ENCODE data around the gene SEMA5B. TPM values are rescaled to one million over a fixed set of nuclear protein-coding genes. Genes with fewer than 3 reads are reported as not detected.

The SEMA5B gene
- total and polyA plus RNA-seq, 4 donors: 0.20 to 1.1 (median 0.23) TPM

DNA sequence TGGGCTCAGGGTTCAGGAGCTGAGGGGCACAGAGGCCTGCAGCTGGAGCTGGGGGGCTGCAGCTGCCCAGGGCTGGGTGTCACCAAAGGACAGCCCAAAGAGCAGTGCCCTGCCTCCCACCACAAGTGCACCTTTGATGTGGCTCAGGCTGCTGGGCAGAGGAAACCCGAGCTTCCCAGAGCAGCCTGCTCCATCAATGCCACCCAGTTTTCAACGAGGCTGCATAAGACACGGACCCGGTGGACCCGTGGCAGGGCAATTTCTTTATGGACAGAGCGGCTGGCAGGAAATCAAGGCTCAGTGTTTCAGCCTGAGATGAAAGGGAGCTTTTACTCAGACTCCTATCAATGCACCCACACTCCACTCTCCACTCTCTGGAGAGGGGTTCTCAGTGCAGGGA is 18.7 kb downstream of the SEMA5B start:
- Histone ChIP-seq H3K4me3 (ENCODE audit: low read depth in 1 of 3, low read length in 3 of 3) (no peak overlapping the region), H3K27ac (ENCODE audit: low read depth in 1 of 2, low read length in 2 of 2) (no peak overlapping the region), H3K4me1 (ENCODE audit: control insufficient read depth in 4 of 4, insufficient read depth in 4 of 4, low read length in 3 of 4) (no peaks in the 10 kb centered on the region), H3K9ac (ENCODE audit: low read depth in 1 of 2, low read length in 2 of 2) (no peak overlapping the region), H3K27me3 (ENCODE audit: control insufficient read depth in 4 of 4, insufficient read depth in 4 of 4, low read length in 3 of 4) (no peaks in the 10 kb centered on the region), H3K9me3 (ENCODE audit: control insufficient read depth in 4 of 4, low read length in 3 of 4) (no peaks in the 10 kb centered on the region), H3K36me3 (ENCODE audit: control insufficient read depth in 4 of 4, insufficient read depth in 3 of 4, low read depth in 1 of 4, low read length in 3 of 4) (no peaks in the 10 kb centered on the region)
- TF ChIP-seq, protein P1, sequence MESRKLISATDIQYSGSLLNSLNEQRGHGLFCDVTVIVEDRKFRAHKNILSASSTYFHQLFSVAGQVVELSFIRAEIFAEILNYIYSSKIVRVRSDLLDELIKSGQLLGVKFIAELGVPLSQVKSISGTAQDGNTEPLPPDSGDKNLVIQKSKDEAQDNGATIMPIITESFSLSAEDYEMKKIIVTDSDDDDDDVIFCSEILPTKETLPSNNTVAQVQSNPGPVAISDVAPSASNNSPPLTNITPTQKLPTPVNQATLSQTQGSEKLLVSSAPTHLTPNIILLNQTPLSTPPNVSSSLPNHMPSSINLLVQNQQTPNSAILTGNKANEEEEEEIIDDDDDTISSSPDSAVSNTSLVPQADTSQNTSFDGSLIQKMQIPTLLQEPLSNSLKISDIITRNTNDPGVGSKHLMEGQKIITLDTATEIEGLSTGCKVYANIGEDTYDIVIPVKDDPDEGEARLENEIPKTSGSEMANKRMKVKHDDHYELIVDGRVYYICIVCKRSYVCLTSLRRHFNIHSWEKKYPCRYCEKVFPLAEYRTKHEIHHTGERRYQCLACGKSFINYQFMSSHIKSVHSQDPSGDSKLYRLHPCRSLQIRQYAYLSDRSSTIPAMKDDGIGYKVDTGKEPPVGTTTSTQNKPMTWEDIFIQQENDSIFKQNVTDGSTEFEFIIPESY (IDR thresholded peaks at IDR 0.05): no peak
- TF ChIP-seq NR2F2 (IDR thresholded peaks at IDR 0.05) (no peak), JUND (IDR thresholded peaks at IDR 0.05) (no peak), GABPA (IDR thresholded peaks at IDR 0.05 in 1 of 2, conservative IDR thresholded peaks at IDR 0.05 in 1 of 2) (no peak), HNF4A (conservative IDR thresholded peaks at IDR 0.05) (no peak), TAF1 (conservative IDR thresholded peaks at IDR 0.05) (no peak), MAX (IDR thresholded peaks at IDR 0.05) (no peak), HNF4G (IDR thresholded peaks at IDR 0.05) (no peak)
- TF ChIP-seq, protein P2, sequence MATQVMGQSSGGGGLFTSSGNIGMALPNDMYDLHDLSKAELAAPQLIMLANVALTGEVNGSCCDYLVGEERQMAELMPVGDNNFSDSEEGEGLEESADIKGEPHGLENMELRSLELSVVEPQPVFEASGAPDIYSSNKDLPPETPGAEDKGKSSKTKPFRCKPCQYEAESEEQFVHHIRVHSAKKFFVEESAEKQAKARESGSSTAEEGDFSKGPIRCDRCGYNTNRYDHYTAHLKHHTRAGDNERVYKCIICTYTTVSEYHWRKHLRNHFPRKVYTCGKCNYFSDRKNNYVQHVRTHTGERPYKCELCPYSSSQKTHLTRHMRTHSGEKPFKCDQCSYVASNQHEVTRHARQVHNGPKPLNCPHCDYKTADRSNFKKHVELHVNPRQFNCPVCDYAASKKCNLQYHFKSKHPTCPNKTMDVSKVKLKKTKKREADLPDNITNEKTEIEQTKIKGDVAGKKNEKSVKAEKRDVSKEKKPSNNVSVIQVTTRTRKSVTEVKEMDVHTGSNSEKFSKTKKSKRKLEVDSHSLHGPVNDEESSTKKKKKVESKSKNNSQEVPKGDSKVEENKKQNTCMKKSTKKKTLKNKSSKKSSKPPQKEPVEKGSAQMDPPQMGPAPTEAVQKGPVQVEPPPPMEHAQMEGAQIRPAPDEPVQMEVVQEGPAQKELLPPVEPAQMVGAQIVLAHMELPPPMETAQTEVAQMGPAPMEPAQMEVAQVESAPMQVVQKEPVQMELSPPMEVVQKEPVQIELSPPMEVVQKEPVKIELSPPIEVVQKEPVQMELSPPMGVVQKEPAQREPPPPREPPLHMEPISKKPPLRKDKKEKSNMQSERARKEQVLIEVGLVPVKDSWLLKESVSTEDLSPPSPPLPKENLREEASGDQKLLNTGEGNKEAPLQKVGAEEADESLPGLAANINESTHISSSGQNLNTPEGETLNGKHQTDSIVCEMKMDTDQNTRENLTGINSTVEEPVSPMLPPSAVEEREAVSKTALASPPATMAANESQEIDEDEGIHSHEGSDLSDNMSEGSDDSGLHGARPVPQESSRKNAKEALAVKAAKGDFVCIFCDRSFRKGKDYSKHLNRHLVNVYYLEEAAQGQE (IDR thresholded peaks at IDR 0.05): no peak
- TF ChIP-seq, protein P3, sequence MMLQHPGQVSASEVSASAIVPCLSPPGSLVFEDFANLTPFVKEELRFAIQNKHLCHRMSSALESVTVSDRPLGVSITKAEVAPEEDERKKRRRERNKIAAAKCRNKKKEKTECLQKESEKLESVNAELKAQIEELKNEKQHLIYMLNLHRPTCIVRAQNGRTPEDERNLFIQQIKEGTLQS (IDR thresholded peaks at IDR 0.05): no peak
- 69% methylated on average over 6 of the region's 6 CpGs for WGBS
- no peak for DNase-seq (ENCODE audit: low spot score)

GRCh38 chr3:123006609-123007008 is 21.0 kb downstream of the SEMA5B start:
- Histone ChIP-seq H3K4me3 (ENCODE audit: low read depth in 1 of 3, low read length in 3 of 3) (no peak overlapping the region), H3K27ac (ENCODE audit: low read depth in 1 of 2, low read length in 2 of 2) (no peak overlapping the region), H3K9ac (ENCODE audit: low read depth in 1 of 2, low read length in 2 of 2) (no peak overlapping the region), H3K4me1 (ENCODE audit: control insufficient read depth in 4 of 4, insufficient read depth in 4 of 4, low read length in 3 of 4) (no peaks in the 10 kb centered on the region), H3K27me3 (ENCODE audit: control insufficient read depth in 4 of 4, insufficient read depth in 4 of 4, low read length in 3 of 4) (no peaks in the 10 kb centered on the region), H3K9me3 (ENCODE audit: control insufficient read depth in 4 of 4, low read length in 3 of 4) (no peaks in the 10 kb centered on the region), H3K36me3 (ENCODE audit: control insufficient read depth in 4 of 4, insufficient read depth in 3 of 4, low read depth in 1 of 4, low read length in 3 of 4) (no peaks in the 10 kb centered on the region)
- 67% methylated on average over 2 of the region's 2 CpGs for WGBS
- no peak for DNase-seq (ENCODE audit: low spot score)
- TF ChIP-seq, protein P2 (IDR thresholded peaks at IDR 0.05): no peak
- TF ChIP-seq HNF4A (conservative IDR thresholded peaks at IDR 0.05) (no peak), FOXA1 (IDR thresholded peaks at IDR 0.05) (no peak), TAF1 (conservative IDR thresholded peaks at IDR 0.05) (no peak), EGR1 (IDR thresholded peaks at IDR 0.05; ENCODE audit: low read depth in 2 of 2) (no peak), FOXA2 (IDR thresholded peaks at IDR 0.05) (no peak), YY1 (IDR thresholded peaks at IDR 0.05) (no peak), CTCF (IDR thresholded peaks at IDR 0.05; ENCODE audit: low read depth, low read length, missing input control) (no peak), RAD21 (IDR thresholded peaks at IDR 0.05) (no peak), SP1 (IDR thresholded peaks at IDR 0.05) (no peak), NR2F2 (IDR thresholded peaks at IDR 0.05) (no peak), JUND (IDR thresholded peaks at IDR 0.05) (no peak), HNF4G (IDR thresholded peaks at IDR 0.05) (no peak), MAX (IDR thresholded peaks at IDR 0.05) (no peak), GABPA (IDR thresholded peaks at IDR 0.05 in 1 of 2, conservative IDR thresholded peaks at IDR 0.05 in 1 of 2) (no peak)
- TF ChIP-seq, protein P3 (IDR thresholded peaks at IDR 0.05): no peak
- TF ChIP-seq, protein P1 (IDR thresholded peaks at IDR 0.05): no peak

Measured in liver (tissue), 9 donors.